Right cardiac atrium (tissue), 5 donors: ENCODE results near the gene FGFRL1. TPM values are rescaled to one million over a fixed set of nuclear protein-coding genes. Genes with fewer than 3 reads are reported as not detected.

Experiments
- ATAC-seq, 2 donors: fragments of 200-7000 bp; cut with Tn5 transposase; one replicate each; pipeline versions ENCODE4 v1.8.0 to v1.9.1; 2020; ENCODE audit warnings: moderate library complexity in 2 of 2, mild to moderate bottlenecking in 1 of 2
- DNase-seq, 3 donors: peaks; one replicate each; pipeline ENCODE4 v3.0.0-alpha.2; 2020
- H3K27ac ChIP-seq: one replicate; pipeline ENCODE4 v1.5.1; 2013; ENCODE audit warnings: mild to moderate bottlenecking, low read length, control low read depth, moderate library complexity
- H3K27me3 ChIP-seq: one replicate; pipeline ENCODE4 v1.6.1; 2013; ENCODE audit not compliant: control insufficient read depth, insufficient read depth
- H3K4me1 ChIP-seq: one replicate; pipeline ENCODE4 v1.6.1; 2013; ENCODE audit warnings: low read length; ENCODE audit not compliant: control insufficient read depth, insufficient read depth
- H3K4me3 ChIP-seq: one replicate; pipeline ENCODE4 v1.5.1; 2013; ENCODE audit warnings: low read length, control low read depth
- H3K9me3 ChIP-seq: one replicate; pipeline ENCODE4 v1.6.1; 2013; ENCODE audit warnings: low read length; ENCODE audit not compliant: control insufficient read depth
- WGBS: extraction: QIAGEN DNeasy Blood & Tissue Kit; methylation state at CpG from one replicate; pipeline ENCODE4 v1.1.7; 2013; 5-methylcytosine and 5-hydroxymethylcytosine counted together
- intact Hi-C, 4 donors: fragments of 100-400 bp; cut with DNase I; formaldehyde crosslinking; loops; one replicate each; pipeline versions ENCODE4 v1.11.0 to v1.14.0; 2022 to 2023
- polyA plus RNA-seq: library from polyadenylated mRNA; stranded (reverse); fragments of 200-250 nt; gene quantifications from one replicate; pipeline ENCODE4 v1.2.3, GENCODE V29; 2013
- total RNA-seq, 4 donors: library from RNA; stranded (reverse); fragmentation: NEBNext Ultra II Directional; extraction: Animal tissue kit (Norgen Biotek cat#: 25700); gene quantifications; one replicate each; pipeline ENCODE4 v1.2.1, GENCODE V29; 2021
- donor health status: healthy with polysubstance abuse.
- donor health status: DM: no; HTN: yes; CAD: no.
- donor health status: DM: no; HTN: no; CAD: no.
- donor health status: DM: no; HTN: yes; CAD: no; lungs with severe emphysema.
- donor health status: DM: yes; HTN: yes; CAD: no.

FGFRL1 gene
- total and polyA plus RNA-seq, 5 donors: 17.4 to 21.7 (median 19.2) TPM

DNA sequence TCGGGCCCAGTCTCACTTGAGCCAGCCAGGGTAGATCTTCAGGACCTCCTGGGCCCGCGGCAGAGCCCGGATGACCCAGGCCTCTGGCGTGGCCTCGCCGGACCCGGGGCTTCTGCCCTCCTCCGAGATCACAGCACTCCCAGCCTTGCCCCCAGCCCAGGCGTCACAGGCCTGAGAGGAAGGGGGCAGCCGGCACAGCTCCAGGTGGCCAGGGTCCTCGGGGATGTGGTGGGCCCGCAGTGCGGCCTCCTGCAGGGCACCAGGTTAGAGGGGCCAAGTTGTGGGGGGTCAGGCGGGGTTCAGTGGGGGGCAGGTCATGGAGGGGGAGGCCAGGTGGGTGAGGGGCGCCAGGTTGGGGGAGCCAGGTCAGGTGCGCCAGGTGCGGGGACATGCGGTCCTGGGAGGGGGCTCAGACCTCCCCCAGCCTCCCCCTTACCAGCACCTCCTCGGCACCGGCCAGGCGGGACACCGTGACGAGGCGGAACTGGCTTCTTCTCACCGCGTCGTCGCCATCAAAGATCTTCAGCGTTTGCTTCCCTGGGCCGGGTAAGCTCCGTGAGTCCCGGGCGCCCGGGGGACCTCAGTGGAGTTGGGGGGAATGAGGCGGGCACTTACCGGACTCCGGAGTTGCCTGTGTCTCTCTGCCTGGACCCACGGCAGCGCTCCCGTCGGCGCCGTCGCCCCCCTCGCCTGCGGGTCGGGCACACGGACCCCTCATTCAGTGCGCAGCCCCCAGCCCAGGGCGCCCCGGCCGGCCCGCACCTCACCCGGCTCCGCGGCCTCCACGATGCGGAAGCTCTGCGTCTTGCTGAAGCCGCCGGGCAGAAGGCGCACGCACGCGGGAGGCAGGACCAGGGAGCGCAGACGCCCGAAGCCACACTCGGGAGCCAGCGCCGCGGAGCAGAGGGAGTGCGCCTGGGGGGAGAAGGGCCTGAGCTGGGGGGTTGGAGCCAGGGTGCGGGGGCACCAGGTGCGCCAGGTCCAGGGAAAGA, 44.0 kb upstream of the FGFRL1 start:
- ATAC-seq (no peak), DNase-seq (peak in 2 of 3 donors; percentile 47 to 66)
- Histone ChIP-seq H3K4me3 (no peak overlapping the region), H3K9me3 (no peaks in the 10 kb centered on the region), H3K27ac (no peak overlapping the region), H3K4me1 (peaks cover 3% of the 10 kb centered on the region), H3K27me3 (no peaks in the 10 kb centered on the region)
- intact Hi-C loops: no loop called here
- 46% methylated on average over 76 of the region's 76 CpGs for WGBS

DNA sequence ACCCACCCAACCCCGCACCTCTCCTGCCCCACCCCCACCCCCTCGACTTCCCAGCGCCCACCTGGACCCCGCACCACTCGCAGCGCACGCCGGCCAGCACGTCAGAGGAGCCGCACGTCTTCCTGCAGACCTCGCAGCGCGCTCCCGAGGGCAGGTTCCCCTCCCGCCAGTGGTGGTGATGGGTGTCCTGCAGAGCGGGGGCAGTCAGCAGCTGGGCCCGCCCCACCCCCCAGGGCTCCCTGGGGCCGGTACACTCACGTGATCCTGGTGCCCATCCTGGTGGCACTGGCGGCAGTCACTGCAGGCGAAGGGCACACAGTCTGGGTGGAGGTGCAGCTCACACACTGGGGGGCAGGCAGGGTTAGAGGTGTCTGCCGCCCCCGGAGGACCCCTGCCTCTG, 43.2 kb upstream of the FGFRL1 start:
- DNase-seq (no peak), ATAC-seq (no peak)
- no peaks in the 10 kb centered on the region for H3K27me3 ChIP-seq
- H3K4me1 ChIP-seq: peaks cover 3% of the 10 kb centered on the region
- H3K27ac ChIP-seq: no peak overlapping the region
- H3K9me3 ChIP-seq: no peaks in the 10 kb centered on the region
- no peak overlapping the region for H3K4me3 ChIP-seq
- intact Hi-C loops: no loop called here
- WGBS: 26% methylated on average over 24 of the region's 24 CpGs

- Histone ChIP-seq H3K27me3 (no peaks in the 10 kb centered on the region), H3K27ac (no peak overlapping the region), H3K4me3 (no peak overlapping the region), H3K4me1 (peaks cover 3% of the 10 kb centered on the region), H3K9me3 (no peaks in the 10 kb centered on the region)
- peak in 2 of 3 donors; percentile 40 to 58 for DNase-seq
- ATAC-seq: no peak
- WGBS: 83% methylated on average over 23 of the region's 23 CpGs
- intact Hi-C loops: no loop called here
These were observed 42.6 kb upstream of the FGFRL1 start for GRCh38 chr4:968621-969394.

DNA sequence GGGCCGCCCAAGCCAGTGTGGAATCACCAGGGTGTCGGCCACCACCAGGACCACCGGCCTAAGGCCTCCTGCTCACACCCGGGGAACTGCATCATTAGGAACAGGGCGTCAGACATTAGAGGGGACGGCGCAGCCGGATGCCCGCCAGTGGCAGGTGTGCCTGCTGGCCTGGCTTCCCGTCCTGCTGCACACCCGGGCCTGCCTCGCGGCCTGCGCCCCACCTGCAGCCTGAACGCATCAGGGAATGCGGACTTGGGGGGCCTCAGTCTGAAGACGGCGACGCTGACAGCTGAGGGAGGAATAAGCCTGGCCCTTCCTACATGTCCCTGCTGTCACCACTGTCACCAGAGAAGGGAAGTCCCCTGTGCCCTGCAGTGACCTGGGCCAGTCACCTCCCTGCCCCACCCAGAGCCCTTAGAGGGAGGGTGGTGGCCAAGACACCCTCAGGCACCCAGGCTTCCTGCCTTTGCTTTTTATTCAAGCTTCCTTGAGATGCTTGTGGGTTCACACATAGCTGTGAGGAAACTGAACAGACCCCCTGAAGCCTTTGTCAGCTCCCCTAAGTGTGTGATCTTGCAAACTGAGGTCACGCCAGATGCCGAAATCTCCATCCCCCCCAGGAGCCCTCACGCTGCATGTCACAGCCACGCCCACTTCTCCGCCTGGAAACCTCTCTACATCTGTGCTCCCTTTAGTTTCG, 41.2 kb upstream of the FGFRL1 start:
- Histone ChIP-seq H3K4me3 (no peak overlapping the region), H3K4me1 (peaks cover 3% of the 10 kb centered on the region), H3K27ac (no peak overlapping the region), H3K9me3 (no peaks in the 10 kb centered on the region), H3K27me3 (no peaks in the 10 kb centered on the region)
- intact Hi-C loops: no loop called here
- 94% methylated on average over 25 of the region's 25 CpGs for WGBS
- no peak for ATAC-seq
- peak in 1 of 3 donors; percentile 32 for DNase-seq

DNA sequence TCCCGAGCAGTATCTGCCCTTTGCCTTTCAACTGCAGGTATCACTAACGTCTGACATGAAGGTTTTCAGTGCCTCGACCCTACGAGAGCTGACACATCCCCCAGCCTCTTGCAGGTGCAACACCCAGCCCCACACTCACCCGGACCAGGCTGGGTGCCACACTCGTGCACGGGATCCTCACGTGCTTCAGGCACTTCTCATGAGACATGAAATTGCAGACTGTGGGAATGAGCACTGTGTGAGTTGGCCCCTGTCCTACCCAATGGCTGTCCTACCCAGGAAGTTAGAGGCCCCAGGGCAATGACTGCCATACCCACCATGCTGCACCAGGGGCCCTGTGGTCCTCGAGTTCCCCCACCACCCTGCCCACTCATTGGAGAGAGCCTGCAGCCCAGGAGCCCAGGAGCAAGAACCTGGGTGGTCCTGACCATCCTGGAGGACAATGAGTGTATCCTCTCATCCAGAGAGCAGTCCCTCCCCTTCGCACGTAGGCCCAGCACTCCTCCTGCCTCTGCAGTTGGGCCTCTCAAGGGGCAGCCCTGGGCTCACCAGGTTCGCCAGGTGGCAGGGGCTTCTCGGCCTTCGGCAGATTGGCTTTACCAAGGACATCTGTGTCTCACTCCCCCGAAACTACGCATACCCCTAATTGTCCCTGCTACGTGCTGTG, 40.4 kb upstream of the FGFRL1 start:
- DNase-seq (peak in 2 of 3 donors; percentile 37 to 43), ATAC-seq (no peak)
- 82% methylated on average over 17 of the region's 17 CpGs for WGBS
- H3K27me3 ChIP-seq: no peaks in the 10 kb centered on the region
- H3K4me1 ChIP-seq: peaks cover 3% of the 10 kb centered on the region
- H3K27ac ChIP-seq: no peak overlapping the region
- H3K4me3 ChIP-seq: no peak overlapping the region
- intact Hi-C loops: no loop called here
- H3K9me3 ChIP-seq: no peaks in the 10 kb centered on the region

DNA sequence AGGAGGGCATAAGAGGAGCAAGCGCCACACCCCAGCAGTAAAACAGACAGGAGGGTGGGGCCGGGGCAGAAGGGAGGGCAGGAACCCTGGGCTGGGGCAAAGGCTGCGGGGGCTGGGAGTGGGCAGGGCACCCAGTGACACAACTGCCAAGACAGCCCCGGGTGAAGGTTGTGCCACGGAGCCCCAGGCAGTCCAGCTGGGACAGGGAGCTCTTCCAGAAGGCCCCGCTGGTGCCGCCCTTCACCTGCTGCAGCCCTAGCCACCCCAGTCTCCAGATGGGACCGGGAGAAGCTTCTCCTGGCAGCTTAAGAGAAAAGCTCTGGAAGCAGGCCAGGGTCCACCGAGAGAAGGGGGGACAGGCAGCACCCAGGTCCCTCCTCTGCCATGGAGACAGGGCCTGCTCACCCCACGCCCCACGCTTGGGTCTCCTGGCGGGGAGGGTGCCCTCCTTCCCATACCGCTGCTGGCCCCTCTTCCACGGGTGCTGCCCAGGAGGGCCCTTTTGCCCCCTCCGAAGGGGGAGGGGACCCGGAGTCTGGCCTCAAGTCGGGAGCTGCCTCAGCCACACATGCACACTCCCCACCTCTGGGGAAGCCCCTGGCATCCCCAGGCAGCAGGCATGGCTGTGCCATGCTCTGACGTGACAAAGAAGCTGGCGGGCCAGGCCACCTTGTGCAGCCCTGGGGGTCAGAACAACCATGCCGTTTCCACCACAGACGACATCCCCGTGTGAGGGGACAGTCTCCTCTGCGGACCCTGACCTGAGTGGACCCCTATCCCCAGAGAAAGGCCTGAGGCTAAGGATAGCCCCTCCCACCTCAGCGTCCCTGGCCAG, 39.5 kb upstream of the FGFRL1 start:
- intact Hi-C loops: no loop called here
- Histone ChIP-seq H3K27me3 (no peaks in the 10 kb centered on the region), H3K4me1 (peaks cover 3% of the 10 kb centered on the region), H3K27ac (no peak overlapping the region), H3K4me3 (no peak overlapping the region), H3K9me3 (no peaks in the 10 kb centered on the region)
- WGBS: 65% methylated on average over 24 of the region's 24 CpGs
- ATAC-seq (no peak), DNase-seq (peak; percentile 17 to 56 (median 42))

DNA sequence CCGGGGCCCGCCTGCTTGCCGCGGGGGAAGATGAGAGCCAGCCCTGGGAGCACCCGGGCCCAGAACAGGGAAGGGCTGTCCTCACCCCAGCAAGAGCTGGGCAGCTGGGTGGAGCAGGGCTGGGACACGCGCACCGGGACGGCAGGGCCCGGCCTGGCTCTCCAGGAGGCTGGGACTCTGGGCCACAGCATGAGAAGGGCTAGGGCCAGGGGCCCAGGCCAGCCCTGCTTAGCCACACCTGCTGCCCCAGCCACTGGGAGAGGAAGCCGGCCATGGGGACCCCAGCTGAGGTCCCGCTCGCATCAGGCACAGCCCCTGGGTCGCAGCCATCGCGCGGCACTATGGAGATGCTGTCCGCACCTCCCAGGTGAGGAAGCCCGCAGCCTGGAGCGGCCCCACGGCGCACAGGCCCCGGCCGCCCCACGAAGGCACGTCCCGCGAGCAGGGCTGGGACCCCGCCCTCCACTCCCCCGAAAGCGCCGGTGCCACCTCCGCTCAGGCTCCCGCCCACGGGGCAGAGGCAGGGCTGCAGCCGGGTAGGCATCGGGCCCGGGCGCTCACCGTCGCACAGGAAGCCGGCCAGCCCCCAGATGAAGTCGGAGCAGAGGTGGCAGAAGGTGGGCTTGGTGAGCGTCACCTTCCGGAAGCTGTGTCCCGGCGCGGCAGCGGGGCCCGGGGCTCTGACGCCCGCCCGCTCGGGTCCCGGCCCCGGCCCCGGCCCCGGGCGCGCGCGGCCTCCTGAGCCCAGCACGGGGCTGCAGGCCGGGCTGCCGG, 38.6 kb upstream of the FGFRL1 start:
- peak; percentile 19 to 81 (median 80) for DNase-seq
- no peaks in the 10 kb centered on the region for H3K9me3 ChIP-seq
- H3K27ac ChIP-seq: no peak overlapping the region
- peak; percentile 6 to 29 for ATAC-seq
- intact Hi-C loops: no loop called here
- under 1% methylated on average over 65 of the region's 65 CpGs for WGBS
- peaks cover 3% of the 10 kb centered on the region for H3K4me1 ChIP-seq
- H3K27me3 ChIP-seq: no peaks in the 10 kb centered on the region
- peak overlapping the region; percentile 82 for H3K4me3 ChIP-seq

DNA sequence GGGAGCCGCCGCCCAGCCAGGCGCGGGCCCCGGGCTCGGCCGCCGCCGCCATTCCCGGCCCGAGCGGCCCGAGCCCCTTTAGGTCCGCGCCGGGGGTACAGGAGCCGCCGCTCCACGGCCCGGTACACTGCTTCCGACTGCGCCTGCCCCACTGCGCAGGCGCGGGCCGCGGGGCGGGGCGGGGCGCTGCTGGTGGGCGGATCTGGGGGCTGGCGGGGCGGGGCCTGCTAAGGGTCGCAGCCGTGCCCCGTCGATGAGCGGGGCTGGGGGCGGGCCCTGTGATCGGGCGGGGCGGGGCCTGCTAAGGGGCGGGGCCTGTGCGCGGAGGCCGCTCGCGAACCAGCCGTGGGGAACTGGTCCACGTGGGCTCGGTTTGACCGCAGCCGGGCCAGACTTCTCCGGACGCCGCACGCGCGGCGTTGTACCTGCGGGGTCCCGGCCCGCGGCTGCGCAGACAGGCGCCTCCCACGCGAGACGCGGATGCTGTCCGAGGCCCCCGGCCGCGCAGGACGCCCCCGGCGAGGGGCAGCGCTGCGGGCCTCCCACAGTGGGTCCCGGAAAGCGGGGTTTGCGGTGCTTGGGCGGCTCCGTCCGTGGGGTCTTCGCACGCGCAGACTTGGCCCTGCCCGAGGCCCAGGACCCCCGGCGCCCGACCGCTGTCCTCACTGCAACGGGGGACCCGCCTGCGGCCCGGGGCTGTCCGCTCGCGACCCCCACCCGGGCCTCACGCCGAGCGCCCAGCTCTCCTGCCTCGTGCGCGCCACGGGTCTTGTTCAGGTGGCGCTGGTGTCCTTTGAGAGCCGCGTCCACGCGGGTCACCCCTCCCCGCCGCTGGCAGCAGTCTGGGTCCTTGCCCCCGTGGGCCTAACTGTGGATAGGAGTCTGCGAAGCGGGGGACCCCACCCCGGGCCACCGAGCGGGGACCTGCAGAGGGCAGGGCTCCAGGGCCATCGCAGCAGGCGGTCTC, 37.7 kb upstream of the FGFRL1 start, which contains the start of gene DGKQ:
TSS of gene DGKQ (minus strand) at position 139 of the 967 bp plus-strand sequence. CDS start at position 52, 87 bp downstream.
- Histone ChIP-seq H3K27ac (no peak within 1 kb of the TSS), H3K27me3 (no peaks in the 10 kb centered on the region), H3K9me3 (no peaks in the 10 kb centered on the region), H3K4me1 (peaks cover 3% of the 10 kb centered on the region), H3K4me3 (peak within 1 kb of the TSS; percentile 82)
- 22% methylated on average over 123 of the region's 123 CpGs for WGBS
- peak; percentile 89 to 96 (median 95) for DNase-seq
- peak; percentile 97 for ATAC-seq
- intact Hi-C loops: no loop called here
